Hepatocyte (in vitro differentiated cells): Measurements from ENCODE around the gene IL34.

ENCODE experiments used
- EZH2 ChIP-seq: fragments of 200-600 bp; sonication (generic); IDR thresholded peaks from 2 replicates; pipeline ENCODE4 v1.6.1; 2016; ENCODE audit warnings: antibody characterized with exemption, mild to moderate bottlenecking, borderline replicate concordance
- EZH2phosphoT487 ChIP-seq: fragments of 200-600 bp; sonication (generic); IDR thresholded peaks from one replicate; pipeline ENCODE4 v1.6.1; 2018; ENCODE audit warnings: antibody characterized with exemption, mild to moderate bottlenecking, low read depth, moderate library complexity; ENCODE audit not compliant: unreplicated experiment, severe bottlenecking
- TF ChIP-seq, protein P1 (sequence below): fragments of 200-600 bp; sonication (generic); IDR thresholded peaks from 2 replicates; pipeline ENCODE4 v1.5.1; 2016; ENCODE audit warnings: antibody characterized with exemption, mild to moderate bottlenecking; ENCODE audit not compliant: poor library complexity

DNA sequence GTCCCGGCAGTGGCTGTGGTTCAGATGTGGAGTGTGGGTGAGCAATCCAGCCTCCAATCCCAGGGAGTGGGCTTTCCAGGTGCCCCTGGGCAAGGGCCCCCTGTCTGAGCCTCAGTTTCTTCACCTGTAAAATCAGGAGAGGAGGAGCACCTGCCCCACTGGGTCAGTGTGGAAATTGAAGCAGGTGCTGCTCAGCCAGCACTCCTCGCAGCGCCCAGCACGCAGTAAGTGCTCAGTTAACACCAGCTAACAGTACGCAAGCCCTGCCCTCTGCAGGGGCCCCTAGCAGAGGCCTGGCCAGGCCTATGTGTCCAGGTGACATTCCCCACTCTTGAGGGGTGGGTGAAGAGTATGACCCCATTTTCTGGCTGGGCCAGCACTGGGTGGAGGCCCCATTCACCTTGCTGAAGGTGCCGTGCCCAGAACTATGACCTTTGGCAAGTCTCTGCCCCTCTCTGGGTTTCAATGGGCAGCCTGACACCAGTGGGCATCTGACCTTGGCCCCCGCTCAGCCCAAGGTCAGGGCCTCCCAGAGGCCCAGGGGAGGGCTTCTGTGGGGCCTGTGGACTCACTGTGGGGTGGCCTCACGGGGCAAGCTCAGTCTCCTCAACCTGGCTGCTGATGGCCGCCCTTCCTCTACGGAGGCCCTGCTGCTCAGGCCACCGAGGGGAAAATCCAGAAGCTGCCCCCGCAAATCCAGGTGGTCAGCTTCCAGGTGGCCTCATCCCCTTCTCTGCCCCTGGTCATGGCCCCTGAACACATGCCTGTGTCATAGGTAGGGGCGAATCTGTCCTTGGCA is 37.0 kb downstream of the IL34 start:
- no peak for TF ChIP-seq EZH2
- TF ChIP-seq, protein P1, sequence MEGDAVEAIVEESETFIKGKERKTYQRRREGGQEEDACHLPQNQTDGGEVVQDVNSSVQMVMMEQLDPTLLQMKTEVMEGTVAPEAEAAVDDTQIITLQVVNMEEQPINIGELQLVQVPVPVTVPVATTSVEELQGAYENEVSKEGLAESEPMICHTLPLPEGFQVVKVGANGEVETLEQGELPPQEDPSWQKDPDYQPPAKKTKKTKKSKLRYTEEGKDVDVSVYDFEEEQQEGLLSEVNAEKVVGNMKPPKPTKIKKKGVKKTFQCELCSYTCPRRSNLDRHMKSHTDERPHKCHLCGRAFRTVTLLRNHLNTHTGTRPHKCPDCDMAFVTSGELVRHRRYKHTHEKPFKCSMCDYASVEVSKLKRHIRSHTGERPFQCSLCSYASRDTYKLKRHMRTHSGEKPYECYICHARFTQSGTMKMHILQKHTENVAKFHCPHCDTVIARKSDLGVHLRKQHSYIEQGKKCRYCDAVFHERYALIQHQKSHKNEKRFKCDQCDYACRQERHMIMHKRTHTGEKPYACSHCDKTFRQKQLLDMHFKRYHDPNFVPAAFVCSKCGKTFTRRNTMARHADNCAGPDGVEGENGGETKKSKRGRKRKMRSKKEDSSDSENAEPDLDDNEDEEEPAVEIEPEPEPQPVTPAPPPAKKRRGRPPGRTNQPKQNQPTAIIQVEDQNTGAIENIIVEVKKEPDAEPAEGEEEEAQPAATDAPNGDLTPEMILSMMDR, result no peak
- TF ChIP-seq EZH2phosphoT487, result no peak
